Ovary (tissue), 3 donors: ENCODE data around the gene LANCL1.

Source experiments
- CTCF ChIP-seq, 3 donors: fragments of 450-650 bp in 2 of 3; fragments of 200-600 bp in 1 of 3; IDR thresholded peaks; one replicate each; pipeline versions ENCODE4 v1.5.1 to v1.8.0; 2016 to 2022; ENCODE audit warnings: antibody characterized with exemption in 3 of 3, mild to moderate bottlenecking in 1 of 3
- POLR2A ChIP-seq: fragments of 450-650 bp; IDR thresholded peaks from one replicate; pipeline ENCODE4 v1.6.1; 2017; ENCODE audit warnings: antibody characterized with exemption, mild to moderate bottlenecking, moderate library complexity
- donor health status: DM: no; HTN: no; CAD: no.

GRCh38 chr2:210480764-210481163 is 4.2 kb upstream of the LANCL1 start:
- TF ChIP-seq CTCF (IDR thresholded peaks at IDR 0.05) = no peak
- TF ChIP-seq POLR2A = no peak
